CD4-positive, alpha-beta T cell treated with Interleukin-15 for 4 hours (primary cell): ENCODE measurements around the gene NRXN3.

Experiments
- DNase-seq: peaks from one replicate; pipeline ENCODE4 v3.0.0-alpha.2; 2020; ENCODE audit warnings: low spot score

Gene NRXN3

DNA sequence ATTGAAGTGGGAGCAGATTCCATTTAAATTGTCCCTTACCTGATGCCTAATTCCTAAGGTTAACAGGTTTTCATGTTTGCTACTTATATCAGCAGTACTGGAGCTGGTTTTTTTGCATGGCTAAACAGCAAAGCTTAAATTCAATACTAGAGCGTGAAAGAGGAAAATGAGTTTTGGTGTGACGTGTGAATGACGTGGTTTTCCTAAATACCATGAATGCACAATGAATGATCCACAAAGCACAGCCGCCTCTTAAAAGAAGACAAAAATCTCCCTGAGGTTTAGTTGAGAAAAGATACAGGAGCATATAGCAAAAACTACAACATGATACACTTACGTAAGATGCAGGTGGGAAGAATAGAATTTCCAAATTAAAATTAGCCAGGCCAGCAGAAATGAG, 1310.0 kb downstream of the NRXN3 start:
- DNase-seq = no peak

DNA sequence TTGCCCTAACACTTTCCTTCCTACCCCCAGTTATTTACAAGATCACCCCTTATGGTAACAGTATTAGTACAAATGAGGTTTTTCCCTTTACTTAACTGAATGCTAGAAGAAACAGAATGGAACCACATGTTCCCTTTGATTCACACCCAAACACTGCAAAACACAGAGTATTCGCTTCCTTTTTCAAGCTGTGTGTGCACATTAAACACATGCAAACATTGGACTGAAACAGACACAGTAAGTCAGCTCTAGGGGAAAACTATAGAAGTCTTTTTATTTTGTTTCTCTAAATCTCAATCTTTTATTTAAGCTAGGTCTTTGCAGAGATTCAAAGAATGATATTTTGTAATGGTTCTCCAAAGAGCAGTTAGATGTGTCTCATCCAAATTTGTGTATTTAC, 1312.7 kb downstream of the NRXN3 start:
- no peak for DNase-seq

DNA sequence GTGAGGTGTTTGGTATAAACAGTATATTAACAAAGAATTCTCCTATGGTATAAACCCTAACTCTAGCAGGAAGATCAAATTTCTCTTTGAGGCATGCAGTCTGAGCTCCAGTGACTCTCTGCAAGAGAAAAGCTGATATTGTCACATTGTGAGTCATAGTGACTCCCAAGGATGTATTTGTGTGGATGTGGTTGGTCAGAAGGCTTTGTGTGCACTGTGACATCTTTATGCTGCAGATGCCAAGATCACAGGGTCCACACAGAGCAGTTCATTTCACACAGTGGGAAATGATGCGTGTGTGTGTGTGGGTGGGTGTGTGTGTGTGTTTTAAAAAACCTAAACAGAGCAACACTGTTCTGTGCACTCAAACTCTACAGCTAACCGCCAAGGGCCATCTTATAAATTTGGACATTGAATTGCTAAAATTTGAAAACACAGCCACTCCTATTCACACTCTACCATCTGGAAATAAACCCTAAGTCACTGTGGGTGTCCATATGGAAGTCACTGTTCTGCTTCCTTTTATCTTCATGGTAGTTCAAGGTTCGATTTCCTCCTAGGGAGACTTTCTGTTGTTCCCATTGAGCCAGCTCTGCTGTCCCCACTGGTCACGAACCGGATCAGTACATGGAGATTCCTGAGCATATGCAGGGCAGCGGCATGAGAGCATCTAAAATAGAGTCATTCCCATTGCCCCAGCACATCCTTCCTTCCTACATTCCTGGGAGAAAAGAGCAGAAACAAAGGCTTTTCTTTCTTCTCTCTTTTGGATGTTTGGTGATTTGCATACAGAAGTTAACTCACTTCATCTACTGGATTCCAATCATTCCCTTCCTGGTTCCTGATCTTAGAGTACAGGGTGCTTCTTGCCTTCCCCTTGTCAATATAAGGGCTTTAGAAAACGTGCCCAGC, 1313.6 kb downstream of the NRXN3 start:
- DNase-seq = no peak

DNA sequence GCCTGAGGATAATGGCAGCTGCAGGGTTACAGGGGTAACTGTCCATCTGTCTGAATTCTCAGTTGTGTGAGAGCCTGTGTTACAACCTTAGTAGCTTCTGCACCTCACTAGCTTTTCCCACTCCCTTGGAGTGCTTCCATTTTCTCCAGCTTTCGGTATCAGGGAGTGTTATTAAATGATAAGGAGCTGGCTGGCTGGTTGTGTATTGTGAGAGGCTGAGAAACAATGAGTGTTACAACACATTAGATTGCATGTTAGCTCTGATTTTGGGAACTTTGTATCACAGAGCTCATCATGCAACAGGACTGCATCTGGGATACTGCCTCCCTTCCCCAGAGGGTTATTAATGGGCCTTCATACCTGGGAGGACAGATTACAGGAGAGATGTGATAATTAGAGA, 1317.5 kb downstream of the NRXN3 start:
- DNase-seq = no peak

DNA sequence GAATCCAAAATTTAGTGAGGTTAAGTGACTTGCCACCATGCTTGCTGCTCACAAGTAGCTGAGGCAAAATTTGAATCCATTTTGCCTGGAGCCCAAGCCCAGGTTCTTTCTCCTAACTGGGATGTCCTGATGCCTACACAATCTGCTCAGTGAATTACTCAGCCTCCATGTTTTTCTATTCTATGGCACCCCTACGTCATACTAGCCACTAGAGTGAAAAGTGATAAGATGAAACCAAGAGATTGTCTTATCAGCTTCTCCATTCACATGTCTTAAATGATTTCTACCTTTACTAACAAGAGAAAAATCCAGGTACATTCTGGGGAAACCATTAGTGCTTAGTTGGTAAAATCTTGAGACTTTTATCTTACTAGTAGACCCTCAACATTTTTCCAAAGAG, 1321.0 kb downstream of the NRXN3 start:
- no peak for DNase-seq

DNA sequence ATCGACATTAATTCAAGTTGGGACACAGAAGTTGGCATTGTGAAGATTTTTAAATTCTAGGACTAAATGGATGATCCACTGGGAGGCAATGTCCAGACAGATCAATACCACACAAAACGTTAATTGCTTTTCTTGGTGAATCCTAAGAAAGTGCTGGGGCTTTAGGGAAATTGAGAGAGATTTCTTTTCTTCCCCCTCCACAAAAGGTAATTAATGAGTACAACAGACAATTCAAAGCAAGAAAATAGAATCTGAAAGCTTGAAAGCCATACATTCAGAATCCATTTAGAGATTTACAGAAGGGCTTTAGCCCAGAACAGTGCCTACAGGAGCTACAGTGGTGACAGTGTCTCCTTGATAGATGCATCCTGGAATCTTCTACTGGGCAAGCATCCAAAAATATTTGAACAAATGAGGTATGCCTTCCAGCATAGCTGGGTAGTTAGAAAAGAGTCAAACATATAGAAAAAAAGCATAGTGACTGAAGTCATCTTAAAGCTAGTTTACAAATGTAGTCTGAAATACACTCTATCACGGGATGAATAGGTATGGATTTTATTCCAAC, 1323.0 kb downstream of the NRXN3 start:
- no peak for DNase-seq

DNA sequence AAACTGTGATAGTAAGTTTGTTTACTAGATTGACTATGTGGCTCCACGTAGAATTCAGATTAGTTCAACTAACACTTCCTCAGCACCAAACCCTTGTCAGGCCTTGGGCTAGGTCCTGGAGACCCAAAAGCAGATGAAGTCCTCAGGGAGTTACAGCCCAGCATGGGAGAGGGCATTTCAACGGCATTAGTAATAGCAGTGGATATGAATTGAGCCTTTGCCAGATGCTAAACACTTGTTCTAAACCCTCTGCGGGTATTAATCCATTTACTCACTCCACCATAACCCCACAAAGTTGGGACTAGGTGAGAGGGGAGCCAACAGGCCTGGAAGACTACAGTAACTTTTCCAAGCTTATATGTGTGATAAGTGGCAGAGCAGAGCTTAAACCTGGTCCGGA, 1326.5 kb downstream of the NRXN3 start:
- no peak for DNase-seq

DNA sequence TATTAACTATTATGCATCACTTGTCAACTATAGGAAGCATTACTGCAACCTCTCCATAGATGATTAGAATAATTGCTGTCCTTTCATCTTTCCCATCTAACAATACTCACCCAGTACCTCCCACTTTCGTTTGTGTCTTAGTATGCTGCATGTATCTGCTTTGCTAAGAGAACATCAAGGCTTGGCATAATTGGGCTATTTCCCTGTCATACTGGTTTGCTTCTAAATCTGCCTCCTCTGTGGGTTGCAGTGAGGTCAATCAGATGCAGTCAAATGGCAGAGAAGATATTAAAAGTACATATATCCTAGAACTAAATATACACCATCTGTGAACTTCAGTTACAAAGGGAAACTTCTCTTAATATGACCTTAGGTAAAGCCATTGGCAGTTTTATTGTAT, 1330.3 kb downstream of the NRXN3 start:
- no peak for DNase-seq

DNA sequence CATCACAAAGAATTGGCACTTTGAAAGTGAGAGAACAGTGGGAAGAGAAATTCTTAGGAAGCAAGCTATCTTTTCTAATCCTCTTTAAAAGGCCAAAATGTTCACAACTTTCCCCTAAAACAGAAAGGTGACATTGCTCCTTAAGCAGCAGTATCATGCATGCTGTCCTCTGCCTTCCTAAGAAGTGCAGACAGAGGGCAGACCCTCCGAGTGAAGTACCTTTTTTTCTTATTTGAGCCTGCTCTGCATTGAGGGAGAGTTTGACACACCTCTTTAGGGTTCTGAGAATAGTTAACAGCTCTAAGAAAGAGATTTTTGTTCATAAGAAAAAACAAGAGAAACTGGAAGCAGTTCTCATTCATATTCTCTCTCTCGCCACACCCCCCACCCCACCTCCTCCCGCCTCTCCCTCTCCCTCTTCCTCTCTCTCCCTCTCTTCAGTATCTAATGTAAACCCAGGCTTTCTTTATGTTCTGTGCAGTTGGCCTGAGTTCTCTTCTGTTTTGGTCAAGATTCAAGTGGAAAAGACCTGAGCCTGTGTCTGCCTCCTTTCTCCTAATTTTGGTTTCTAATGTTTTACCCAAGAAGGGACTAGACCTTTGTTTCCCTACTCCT, 1332.1 kb downstream of the NRXN3 start:
- DNase-seq = no peak

DNA sequence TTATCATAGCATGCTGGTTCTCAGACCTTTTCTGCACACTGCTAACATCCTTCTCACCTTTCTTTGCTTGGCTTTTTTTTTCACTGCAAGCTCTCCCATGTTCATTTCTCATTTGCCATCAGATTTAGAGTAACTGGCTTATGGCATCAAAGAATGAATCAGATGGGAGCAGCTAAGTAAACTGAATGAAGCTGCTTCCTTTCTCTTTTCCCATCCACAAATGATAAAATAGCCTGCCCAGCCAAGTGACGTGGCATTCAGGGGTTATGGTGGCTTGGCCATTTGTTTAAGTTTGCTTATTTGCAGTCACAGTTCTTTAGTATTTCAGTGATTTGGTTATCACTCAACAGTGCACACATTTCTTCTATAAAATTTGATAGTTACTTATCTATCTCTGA, 1332.6 kb downstream of the NRXN3 start:
- DNase-seq = no peak

DNA sequence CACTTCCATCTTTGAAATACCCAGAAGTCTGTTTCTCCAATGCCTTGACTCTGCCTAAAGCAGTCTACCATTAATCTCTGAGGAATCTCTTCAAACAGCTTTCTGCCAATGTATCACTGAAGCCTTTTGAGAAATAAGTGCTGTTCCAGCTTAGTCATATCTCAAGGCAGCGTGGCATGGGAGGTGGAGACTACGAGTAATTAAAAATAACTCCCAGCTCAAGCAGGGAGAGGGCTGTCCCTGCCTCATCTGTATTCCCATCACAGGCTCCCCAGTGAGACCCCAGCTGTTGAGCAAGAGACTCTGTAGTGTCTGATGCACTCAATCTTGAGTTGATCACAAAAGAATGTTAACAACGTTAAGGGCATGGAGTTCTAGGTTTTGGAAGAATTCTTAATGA, 1340.5 kb downstream of the NRXN3 start:
- no peak for DNase-seq

DNA sequence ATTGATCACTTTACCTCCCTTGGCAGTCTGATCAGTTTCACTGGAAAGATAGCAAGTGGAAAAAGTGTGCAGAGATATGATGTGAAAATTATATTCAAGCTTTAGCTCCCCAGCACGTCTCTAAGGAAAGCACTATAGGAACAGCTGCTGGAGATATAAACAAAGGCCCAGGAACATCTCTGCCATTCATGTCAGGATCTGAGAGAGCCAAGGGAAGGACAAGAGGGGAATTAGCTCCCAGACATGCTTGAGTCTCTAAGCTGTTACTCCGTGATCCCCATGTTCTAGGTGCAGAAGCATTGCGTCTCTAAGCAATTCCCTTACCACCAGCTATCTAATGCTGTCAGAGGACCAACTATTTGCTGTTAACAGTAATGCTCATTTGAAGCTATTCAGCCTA, 1341.0 kb downstream of the NRXN3 start:
- DNase-seq = no peak

DNA sequence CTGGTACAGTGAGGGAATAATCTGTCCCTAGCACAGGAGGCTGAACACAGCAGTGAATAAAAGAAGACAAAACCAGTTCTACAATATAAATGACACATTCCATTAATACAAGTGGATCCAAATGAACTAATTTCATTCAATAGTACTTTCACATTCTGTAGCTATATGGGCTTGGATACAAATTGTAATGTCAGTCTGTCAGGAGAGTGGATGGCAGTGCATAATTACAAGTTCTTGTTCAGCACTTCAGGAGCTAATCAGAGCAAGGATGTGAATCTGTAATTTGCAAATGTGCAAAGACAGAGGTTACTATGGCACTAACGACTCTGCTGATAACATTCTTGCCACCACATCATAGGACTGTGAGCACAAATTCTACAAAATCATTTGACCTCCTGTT, 1343.3 kb downstream of the NRXN3 start:
- no peak for DNase-seq

DNA sequence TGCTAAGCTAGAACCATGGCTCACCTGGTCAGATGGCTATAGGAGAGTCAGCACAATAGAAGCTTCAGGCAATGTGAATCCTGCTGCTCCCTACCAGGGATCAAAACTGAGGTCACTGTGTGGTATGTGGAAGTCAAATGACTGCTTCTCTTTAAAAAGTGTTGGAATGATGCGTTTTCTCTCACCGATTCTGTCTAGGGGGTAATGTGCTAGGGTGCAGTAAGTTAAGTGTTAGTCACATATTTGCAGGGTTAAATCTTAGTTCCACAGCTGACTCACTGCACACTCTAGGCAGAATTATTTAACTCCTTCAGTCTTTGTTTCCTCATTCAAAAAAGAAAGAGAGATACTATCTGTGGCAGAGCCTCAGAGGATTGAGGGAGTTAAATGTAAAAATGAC, 1344.5 kb downstream of the NRXN3 start:
- no peak for DNase-seq

DNA sequence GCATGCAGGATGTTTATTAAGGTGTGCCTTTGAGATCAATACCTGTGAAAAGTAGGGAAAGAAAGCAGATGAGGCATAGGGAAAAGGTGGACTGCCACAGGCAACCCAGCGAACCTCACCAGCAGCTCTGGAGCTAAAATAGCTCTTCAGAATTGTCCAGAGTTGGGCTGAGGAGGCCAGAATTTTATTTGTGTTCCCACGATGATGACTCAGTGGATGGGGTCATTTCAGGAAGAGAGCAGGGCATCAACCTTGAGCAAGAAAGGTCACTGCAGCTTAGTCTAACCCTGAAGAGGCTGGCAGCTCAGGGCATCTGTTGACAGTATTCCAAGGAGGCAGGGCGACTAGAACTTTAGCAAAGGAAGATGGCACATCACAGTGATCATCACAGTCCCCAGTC, 1345.0 kb downstream of the NRXN3 start:
- no peak for DNase-seq

DNA sequence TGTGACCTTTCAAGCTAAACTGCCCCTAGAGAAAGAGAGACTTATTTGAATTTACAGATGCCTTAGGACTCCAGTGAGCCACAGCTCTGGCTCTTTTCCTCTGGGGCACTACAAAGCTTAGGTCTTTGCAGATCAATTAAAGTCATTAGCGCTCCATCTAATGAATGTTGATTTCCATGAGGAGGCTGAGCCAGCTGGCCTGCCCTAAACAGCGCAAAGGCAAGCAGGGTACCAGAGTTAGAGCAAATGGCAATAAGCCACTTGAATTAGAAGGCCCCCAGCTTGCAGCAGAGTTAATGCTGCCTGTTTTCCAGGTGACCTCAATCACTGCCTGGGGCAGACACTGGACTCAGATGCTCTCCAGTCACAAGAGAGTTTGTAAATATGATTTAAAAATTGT, 1345.8 kb downstream of the NRXN3 start:
- DNase-seq = no peak

DNA sequence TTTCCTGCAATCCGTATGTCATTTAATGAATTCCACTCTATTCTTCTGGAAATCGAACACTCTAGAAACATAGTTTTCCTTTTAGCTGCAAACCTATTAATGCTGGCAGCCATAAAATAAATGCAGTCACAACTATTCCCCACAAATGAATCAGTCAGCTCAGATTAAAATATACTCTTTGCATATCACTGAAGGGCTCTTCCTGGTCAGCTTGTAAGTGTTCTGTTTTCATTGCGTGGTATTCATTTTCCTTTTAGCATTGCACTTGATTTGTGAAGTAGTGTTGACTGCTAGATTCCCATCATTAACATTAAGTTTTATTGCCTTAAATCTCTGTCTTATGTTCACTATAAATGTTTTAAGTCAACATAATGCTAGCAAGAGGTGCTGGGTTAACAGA, 1355.2 kb downstream of the NRXN3 start:
- no peak for DNase-seq

DNA sequence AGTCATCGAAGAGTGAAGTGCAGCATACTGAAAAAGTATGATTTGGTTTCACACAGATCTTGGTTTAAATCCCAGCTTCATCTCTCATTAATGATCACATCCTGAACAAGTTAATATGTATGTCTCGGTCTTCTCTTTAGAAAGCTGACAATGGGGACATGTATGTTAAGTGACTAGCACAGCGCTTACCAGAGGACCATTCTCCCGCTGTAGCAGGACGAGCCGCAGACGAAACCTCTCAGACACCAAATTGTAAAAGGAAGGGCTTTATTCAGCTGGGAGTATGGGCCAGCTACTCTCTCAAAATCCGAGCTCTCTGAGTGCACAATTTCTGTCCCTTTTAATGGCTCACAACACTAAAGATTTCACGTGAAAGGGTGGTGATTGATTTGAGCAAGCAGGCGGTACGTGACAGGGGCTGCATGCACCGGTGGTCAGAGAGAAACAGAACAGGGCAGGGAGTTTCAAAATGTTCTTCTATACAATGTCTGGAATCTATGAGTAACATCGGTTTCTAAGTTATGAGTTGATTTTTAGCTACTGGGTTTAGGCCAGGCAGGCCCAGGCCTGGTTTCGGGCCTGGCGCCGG, 1358.7 kb downstream of the NRXN3 start:
- no peak for DNase-seq

DNA sequence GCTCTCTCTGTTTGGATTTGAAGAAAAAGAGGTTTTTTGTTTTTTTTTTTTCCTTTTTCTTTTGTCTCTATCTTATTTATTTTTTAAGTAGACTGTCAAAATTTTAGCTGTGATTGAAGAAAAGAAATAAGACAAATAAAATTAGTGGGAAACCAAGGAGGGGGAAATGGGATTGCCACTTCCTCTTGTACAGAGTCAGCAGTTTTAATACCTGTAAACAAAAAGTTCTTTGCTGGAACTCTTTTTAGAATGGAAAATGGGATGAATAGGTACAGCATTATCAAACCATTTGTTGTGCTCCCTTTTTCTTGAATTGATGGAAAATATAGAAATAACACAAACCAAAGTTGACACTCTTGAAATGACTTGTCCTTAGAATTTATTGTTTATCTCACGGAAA, 1360.4 kb downstream of the NRXN3 start:
- DNase-seq = no peak

DNA sequence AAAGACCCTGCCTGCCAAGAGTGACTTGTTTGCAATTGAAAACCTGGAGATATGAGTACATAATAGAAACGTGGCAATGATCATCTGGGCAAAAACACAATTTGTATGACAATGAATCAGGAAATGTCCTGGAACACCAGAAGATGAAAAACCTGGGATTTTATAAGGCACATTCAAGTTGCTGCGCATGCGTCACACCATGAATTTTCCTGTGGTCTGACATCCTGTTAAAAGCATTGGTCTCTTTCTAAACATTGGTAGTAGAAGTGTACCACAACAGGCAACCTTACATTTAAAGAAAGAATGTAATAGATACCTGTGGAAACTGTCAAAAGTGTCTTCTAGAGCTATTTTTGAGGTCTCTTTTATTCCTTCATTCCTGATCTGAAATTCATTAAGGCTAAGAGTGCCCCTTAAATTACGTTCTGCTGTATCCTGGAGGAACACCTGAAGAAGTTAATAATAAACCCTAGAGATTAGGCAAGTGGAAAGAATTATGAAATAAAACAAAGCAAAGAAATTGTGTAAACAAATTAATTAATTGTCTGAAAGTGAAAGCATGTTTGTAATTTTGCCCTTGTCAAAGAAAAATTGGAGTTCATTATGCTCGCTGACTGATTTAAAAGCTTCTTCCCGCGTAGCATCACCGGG, 1364.7 kb downstream of the NRXN3 start:
- DNase-seq = no peak

DNA sequence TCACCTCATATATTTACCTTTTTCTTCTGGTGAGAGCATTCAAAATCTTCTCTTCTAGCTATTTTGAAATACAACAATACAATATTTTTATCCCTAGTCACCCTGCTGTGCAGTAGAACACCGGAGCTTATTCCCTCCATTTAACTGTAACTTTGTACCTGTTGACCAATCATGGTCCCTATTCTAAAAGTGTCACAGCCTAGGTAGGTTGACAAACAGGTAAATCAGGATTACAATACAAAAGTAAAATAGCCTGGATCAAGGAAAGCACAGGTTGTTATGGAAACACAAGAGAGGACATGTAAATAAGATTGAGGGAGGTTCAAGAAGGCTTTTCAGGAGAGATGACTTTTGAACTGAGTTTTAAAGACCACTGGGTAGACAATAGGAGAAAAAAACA, 1370.2 kb downstream of the NRXN3 start:
- no peak for DNase-seq

DNA sequence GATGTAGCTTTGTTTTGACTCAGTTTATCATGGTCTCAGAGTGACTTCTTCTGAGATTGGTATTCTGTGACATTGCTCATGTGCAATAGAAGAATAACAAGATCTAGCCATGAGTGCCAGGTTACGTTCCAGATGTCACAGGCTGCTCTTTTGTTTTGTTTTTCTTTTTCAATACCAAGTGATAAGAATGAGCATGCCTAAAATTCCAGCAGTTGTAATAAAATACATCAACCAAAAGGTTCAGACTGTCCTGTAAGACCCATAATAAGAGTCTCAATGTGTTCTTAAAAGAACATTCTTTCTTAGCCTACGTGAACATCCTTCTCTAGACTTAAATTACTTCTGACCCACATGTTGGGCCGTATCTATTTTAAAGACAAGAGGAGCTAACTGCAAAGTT, 1371.9 kb downstream of the NRXN3 start:
- no peak for DNase-seq

DNA sequence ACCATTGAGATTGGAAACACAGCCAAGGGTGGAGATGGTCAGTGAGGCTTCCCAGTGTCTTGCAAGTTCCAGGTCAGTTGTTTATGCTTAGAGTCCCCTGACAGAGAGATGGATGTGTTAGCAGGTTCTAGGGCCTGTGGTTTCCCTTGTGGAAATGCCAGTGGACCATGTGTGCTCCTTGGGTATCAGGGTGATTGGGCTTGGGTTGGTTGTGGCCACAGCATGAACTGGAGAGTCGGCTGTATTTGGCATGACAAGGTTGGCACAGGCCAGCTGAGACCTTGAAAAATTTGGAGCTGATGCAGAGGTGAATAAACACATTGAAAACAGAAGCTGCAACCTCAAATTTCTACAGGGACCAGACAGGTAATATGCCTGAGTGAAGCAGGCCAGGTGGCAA, 1373.2 kb downstream of the NRXN3 start:
- no peak for DNase-seq
